IPS-20b (cell line): ENCODE data around the gene GDF2.

Experiments
- H3K27ac ChIP-seq: one replicate; pipeline ENCODE4 v1.5.1; 2013; ENCODE audit warnings: low read length
- H3K27me3 ChIP-seq: 2 replicates; pipeline ENCODE4 v1.6.1; 2013; ENCODE audit warnings: mild to moderate bottlenecking, low read length, inconsistent platforms; ENCODE audit not compliant: insufficient read depth
- H3K36me3 ChIP-seq: 2 replicates; pipeline ENCODE4 v1.6.1; 2013; ENCODE audit warnings: low read depth, mild to moderate bottlenecking, inconsistent platforms, low read length, moderate library complexity; ENCODE audit not compliant: insufficient read depth
- H3K4me1 ChIP-seq: 2 replicates; pipeline ENCODE4 v1.6.1; 2013; ENCODE audit warnings: mild to moderate bottlenecking, control low read depth, inconsistent platforms, low read length, moderate library complexity; ENCODE audit not compliant: insufficient read depth
- H3K4me3 ChIP-seq: 2 replicates; pipeline ENCODE4 v1.5.1; 2013; ENCODE audit warnings: mild to moderate bottlenecking, low read length, inconsistent platforms
- H3K9ac ChIP-seq: 2 replicates; pipeline ENCODE4 v1.6.1; 2013; ENCODE audit warnings: low read depth, mild to moderate bottlenecking, inconsistent platforms, low read length, moderate library complexity
- H3K9me3 ChIP-seq: 2 replicates; pipeline ENCODE4 v1.6.1; 2013; ENCODE audit warnings: mild to moderate bottlenecking, low read depth, low read length, inconsistent platforms; ENCODE audit not compliant: insufficient read depth

The GDF2 gene

DNA sequence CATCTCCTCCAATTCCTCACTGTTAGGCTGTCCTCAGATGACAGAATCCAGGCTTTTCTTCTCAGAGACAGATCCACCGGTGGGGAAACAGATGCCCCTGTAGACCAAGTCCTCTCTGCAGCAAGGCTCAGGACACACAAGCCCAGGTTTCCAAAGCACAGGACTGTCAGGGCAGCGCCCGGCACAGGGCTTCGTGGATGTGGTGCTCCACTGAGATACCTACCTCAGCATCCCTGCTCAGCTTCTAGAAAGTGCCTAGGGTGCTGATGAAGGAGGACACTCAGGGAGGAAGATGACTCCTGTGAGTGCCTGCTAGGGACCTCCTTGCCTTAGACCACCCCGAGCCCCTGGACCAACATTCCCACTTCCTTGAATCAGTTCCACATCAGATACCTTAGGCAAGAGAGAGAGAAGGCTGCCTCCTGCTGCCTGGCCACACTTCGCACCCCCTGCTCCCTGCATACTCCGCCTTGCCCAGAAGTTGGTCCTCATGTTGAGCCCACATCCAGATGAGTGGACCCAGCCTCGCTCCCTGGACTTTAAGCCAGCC, 17.0 kb downstream of the GDF2 start:
- Histone ChIP-seq H3K4me1 (no peaks in the 10 kb centered on the region), H3K36me3 (no peaks in the 10 kb centered on the region), H3K9ac (no peak overlapping the region), H3K27ac (no peak overlapping the region), H3K4me3 (no peak overlapping the region), H3K9me3 (no peaks in the 10 kb centered on the region), H3K27me3 (no peaks in the 10 kb centered on the region)

DNA sequence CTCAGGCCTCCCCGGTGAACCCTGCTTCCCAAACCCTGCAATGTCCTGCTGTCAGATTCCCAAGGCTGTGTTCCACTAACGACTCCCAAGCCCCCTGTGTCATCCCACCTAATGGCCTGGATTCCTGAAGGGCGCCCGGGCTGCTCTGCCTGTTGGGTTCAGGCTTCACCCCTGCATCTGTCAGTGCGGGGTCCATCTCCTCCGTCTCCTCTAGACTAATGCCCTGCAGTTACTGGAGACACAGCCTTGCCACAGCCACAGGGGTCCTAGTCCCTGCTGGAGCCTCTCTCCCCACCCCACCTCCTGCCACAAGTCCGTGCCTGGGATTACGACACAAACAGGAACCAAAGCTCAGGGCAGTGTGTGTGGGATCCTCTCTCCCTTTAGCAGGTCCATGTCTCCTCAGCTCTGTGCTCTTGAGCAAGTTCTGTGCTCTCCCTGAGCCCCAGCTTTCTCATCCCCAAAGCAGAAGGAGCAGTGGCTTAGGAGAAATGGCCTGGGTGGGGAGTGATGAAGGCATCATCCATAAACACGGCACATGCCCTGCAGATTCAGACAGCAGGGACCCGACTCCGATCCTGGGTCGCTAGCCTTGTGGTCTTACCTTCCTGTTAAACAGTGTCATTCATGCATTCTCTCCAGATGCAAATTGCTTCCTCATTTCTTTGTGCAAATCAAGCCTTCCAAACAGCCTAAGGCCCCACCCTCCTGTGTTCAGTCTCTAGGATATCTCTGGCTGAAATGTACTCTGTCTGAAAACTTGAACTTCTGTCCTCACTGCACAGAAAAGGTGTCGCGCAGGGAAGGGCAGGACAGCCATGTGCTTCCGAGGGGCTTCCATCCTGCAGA, 17.7 kb downstream of the GDF2 start:
- H3K27ac ChIP-seq = no peak overlapping the region
- no peaks in the 10 kb centered on the region for H3K9me3 ChIP-seq
- H3K4me1 ChIP-seq = no peaks in the 10 kb centered on the region
- no peaks in the 10 kb centered on the region for H3K36me3 ChIP-seq
- no peak overlapping the region for H3K9ac ChIP-seq
- H3K27me3 ChIP-seq = no peaks in the 10 kb centered on the region
- no peak overlapping the region for H3K4me3 ChIP-seq

DNA sequence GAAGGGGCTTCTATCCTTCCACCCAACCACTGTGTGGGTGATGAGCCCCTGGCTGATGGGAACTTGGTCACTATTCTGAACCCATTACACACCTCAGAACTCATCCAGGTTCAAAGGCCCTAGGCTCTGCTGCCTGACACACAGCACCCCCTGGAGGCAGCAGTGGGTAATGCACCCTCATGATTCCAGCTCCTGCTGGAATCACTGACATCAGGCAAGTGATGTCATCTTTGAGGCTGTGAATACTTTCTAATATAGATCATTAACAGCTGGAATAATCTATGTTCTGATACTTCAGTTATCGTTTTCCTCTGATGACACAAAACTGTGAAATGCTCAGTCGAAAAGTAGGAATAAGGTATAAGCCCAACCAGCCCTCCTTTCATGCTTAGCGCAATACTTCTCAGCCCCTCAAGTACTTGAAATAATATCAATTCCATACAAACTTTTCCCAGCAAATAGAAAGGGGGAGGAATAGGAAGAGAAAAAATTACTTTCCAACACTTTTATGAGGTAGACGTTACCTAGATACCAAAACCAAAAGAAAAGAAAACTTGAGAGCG, 18.4 kb downstream of the GDF2 start:
- Histone ChIP-seq H3K9ac (no peak overlapping the region), H3K27me3 (no peaks in the 10 kb centered on the region), H3K4me1 (no peaks in the 10 kb centered on the region), H3K27ac (no peak overlapping the region), H3K36me3 (no peaks in the 10 kb centered on the region), H3K9me3 (no peaks in the 10 kb centered on the region), H3K4me3 (no peak overlapping the region)

DNA sequence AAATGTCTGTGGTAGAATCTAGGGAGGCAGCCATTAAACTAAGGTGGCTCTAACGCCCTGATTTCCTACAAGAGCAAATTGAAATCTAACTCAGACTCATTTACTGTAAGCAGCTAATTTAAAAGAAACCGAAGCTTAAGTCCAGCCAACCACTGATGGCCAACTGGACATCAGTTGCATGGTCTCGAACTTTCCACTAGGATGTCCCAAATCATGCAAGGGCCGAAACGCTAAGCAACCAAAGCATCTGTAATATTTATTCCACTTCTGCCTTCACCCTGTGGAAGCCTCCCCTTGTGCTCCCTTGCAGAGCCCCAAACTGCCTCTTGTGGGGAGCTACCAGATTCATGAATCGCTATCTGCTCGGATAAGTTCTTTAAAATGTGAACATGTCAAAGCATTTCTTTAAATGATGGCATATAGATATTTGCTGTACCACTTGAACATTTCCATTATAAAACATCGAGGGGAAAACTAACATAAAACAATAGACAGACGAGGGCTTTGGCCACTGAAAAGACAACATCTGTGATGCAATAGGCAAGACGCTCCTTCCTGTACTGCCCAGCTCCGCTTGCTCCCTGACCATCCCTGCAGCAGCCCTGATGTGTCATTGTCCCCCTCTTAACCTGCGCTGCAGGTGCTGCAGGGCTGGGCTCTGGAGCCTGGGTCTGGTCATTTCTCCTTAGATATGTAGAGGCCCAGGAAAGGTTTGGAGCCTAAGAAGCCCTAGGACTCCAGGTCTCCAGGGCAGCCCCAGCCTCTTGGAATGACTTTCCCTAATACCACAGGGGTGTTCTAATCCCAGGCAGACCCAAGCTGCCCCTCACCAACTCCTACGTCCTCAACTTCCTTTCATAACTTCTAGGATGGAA, 23.0 kb downstream of the GDF2 start:
- H3K36me3 ChIP-seq = no peaks in the 10 kb centered on the region
- H3K4me1 ChIP-seq = no peaks in the 10 kb centered on the region
- no peaks in the 10 kb centered on the region for H3K27me3 ChIP-seq
- H3K27ac ChIP-seq = no peak overlapping the region
- H3K9ac ChIP-seq = no peak overlapping the region
- H3K9me3 ChIP-seq = no peaks in the 10 kb centered on the region
- H3K4me3 ChIP-seq = no peak overlapping the region

DNA sequence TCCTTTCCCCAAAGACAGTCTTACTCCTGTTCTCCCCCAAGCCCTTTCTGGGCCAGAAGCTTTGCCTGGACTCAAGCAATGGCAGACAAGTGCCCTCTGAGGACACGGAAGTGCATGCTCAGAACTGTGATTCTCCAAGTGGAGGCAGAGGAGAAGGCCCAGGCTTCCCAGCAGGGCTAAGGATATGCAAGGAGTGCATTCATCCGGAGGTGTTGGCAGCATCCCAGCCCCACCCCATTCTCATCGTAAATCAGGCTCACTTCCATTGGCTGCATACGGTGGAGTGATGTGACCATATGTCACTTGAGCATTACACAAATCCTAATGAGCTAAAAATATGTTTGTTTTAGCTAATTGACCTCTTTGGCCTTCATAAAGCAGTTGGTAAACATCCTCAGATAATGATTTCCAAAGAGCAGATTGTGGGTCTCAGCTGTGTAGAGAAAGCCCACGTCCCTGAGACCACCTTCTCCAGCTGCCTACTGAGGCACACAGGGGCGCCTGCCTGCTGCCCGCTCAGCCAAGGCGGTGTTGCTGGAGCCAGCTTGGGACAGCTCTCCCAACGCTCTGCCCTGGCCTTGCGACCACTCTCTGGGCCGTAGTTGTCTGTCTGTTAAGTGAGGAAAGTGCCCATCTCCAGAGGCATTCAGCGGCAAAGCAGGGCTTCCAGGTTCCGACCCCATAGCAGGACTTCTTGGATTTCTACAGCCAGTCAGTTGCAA, 24.5 kb downstream of the GDF2 start:
- Histone ChIP-seq H3K9me3 (no peaks in the 10 kb centered on the region), H3K4me1 (no peaks in the 10 kb centered on the region), H3K27ac (no peak overlapping the region), H3K4me3 (no peak overlapping the region), H3K36me3 (no peaks in the 10 kb centered on the region), H3K27me3 (no peaks in the 10 kb centered on the region), H3K9ac (no peak overlapping the region)

DNA sequence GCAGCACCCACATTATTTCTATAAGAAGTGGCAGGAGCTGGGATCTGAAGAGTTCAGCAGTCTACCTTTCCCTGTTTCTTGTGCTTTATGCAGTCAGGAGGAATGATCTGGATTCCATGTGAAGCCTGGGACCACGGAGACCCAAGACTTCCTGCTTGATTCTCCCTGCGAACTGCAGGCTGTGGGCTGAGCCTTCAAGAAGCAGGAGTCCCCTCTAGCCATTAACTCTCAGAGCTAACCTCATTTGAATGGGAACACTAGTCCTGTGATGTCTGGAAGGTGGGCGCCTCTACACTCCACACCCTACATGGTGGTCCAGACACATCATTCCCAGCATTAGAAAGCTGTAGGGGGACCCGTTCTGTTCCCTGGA, 25.0 kb downstream of the GDF2 start:
- H3K9me3 ChIP-seq = no peaks in the 10 kb centered on the region
- no peaks in the 10 kb centered on the region for H3K4me1 ChIP-seq
- no peaks in the 10 kb centered on the region for H3K36me3 ChIP-seq
- no peak overlapping the region for H3K9ac ChIP-seq
- H3K4me3 ChIP-seq = no peak overlapping the region
- no peak overlapping the region for H3K27ac ChIP-seq
- H3K27me3 ChIP-seq = no peaks in the 10 kb centered on the region

DNA sequence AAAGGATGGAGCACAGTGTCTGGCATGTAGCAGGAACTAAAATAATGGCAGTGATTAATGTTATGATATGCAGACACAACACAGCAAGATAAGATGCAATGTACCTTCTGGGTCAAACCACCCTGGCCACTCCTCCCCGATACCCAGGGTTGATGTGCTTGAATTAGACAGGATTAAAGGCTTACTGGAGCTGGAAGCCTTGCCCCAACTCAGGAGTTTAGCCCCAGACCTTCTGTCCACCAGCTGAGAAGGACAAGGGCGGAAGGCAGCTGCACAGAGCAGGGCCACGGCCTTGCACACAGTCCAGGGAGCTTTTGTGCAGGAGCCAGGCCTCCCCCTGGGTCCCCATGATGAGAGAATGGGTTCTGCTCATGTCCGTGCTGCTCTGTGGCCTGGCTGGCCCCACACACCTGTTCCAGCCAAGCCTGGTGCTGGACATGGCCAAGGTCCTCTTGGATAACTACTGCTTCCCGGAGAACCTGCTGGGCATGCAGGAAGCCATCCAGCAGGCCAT, 25.9 kb downstream of the GDF2 start, which contains the start of gene RBP3:
Gene RBP3, plus strand, starts transcription at position 226 of the 514 bp plus-strand sequence. Its CDS starts 122 bp downstream, at position 348.
- H3K4me1 ChIP-seq = no peaks in the 10 kb centered on the region
- no peaks in the 10 kb centered on the region for H3K27me3 ChIP-seq
- no peaks in the 10 kb centered on the region for H3K36me3 ChIP-seq
- no peak within 1 kb of the TSS for H3K27ac ChIP-seq
- H3K4me3 ChIP-seq = no peak within 1 kb of the TSS
- no peaks in the 10 kb centered on the region for H3K9me3 ChIP-seq
- no peak within 1 kb of the TSS for H3K9ac ChIP-seq

DNA sequence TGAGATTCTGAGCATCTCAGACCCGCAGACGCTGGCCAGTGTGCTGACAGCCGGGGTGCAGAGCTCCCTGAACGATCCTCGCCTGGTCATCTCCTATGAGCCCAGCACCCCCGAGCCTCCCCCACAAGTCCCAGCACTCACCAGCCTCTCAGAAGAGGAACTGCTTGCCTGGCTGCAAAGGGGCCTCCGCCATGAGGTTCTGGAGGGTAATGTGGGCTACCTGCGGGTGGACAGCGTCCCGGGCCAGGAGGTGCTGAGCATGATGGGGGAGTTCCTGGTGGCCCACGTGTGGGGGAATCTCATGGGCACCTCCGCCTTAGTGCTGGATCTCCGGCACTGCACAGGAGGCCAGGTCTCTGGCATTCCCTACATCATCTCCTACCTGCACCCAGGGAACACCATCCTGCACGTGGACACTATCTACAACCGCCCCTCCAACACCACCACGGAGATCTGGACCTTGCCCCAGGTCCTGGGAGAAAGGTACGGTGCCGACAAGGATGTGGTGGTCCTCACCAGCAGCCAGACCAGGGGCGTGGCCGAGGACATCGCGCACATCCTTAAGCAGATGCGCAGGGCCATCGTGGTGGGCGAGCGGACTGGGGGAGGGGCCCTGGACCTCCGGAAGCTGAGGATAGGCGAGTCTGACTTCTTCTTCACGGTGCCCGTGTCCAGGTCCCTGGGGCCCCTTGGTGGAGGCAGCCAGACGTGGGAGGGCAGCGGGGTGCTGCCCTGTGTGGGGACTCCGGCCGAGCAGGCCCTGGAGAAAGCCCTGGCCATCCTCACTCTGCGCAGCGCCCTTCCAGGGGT, 26.6 kb downstream of the GDF2 start:
- no peak overlapping the region for H3K4me3 ChIP-seq
- no peaks in the 10 kb centered on the region for H3K4me1 ChIP-seq
- no peak overlapping the region for H3K9ac ChIP-seq
- no peak overlapping the region for H3K27ac ChIP-seq
- H3K27me3 ChIP-seq = no peaks in the 10 kb centered on the region
- H3K9me3 ChIP-seq = no peaks in the 10 kb centered on the region
- no peaks in the 10 kb centered on the region for H3K36me3 ChIP-seq

DNA sequence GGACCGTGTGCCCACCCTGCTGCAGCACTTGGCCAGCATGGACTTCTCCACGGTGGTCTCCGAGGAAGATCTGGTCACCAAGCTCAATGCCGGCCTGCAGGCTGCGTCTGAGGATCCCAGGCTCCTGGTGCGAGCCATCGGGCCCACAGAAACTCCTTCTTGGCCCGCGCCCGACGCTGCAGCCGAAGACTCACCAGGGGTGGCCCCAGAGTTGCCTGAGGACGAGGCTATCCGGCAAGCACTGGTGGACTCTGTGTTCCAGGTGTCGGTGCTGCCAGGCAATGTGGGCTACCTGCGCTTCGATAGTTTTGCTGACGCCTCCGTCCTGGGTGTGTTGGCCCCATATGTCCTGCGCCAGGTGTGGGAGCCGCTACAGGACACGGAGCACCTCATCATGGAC, 27.3 kb downstream of the GDF2 start:
- no peaks in the 10 kb centered on the region for H3K9me3 ChIP-seq
- no peaks in the 10 kb centered on the region for H3K36me3 ChIP-seq
- no peak overlapping the region for H3K9ac ChIP-seq
- H3K4me1 ChIP-seq = no peaks in the 10 kb centered on the region
- no peak overlapping the region for H3K4me3 ChIP-seq
- H3K27ac ChIP-seq = no peak overlapping the region
- no peaks in the 10 kb centered on the region for H3K27me3 ChIP-seq

DNA sequence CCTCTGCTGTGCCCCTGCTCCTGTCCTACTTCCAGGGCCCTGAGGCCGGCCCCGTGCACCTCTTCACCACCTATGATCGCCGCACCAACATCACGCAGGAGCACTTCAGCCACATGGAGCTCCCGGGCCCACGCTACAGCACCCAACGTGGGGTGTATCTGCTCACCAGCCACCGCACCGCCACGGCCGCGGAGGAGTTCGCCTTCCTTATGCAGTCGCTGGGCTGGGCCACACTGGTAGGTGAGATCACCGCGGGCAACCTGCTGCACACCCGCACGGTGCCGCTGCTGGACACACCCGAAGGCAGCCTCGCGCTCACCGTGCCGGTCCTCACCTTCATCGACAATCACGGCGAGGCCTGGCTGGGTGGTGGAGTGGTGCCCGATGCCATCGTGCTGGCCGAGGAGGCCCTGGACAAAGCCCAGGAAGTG, 27.7 kb downstream of the GDF2 start:
- Histone ChIP-seq H3K27ac (no peak overlapping the region), H3K27me3 (no peaks in the 10 kb centered on the region), H3K36me3 (no peaks in the 10 kb centered on the region), H3K4me1 (no peaks in the 10 kb centered on the region), H3K9me3 (no peaks in the 10 kb centered on the region), H3K9ac (no peak overlapping the region), H3K4me3 (no peak overlapping the region)
